Pancreas (tissue), 10 donors: ENCODE data around the gene SMYD1. TPM values are rescaled to one million over a fixed set of nuclear protein-coding genes. Genes with fewer than 3 reads are reported as not detected.

Experiments
- ATAC-seq, 4 donors: fragments of 200-7000 bp; cut with Tn5 transposase; one replicate each; pipeline versions ENCODE4 v1.8.0 to v1.9.1; 2020; ENCODE audit warnings: mild to moderate bottlenecking in 4 of 4, moderate library complexity in 4 of 4
- DNase-seq, 6 donors: peaks; one replicate each; pipeline ENCODE4 v3.0.0-alpha.2; 2020
- FAIRE-seq: peaks from 2 replicates; lab custom pipeline; 2012; peaks lifted over from hg19 to GRCh38; lab: Jason Lieb, UNC
- H3K27ac ChIP-seq, 4 donors: fragments of 200-600 bp; sonication (generic); 1 replicate in 3 of 4; 2 replicates in 1 of 4; pipeline versions ENCODE4 v1.5.0 to v1.8.0; 2020
- H3K27me3 ChIP-seq, 4 donors: fragments of 200-600 bp; one replicate each; pipeline ENCODE4 v1.8.0; 2021
- H3K36me3 ChIP-seq, 3 donors: fragments of 200-600 bp; sonication (generic) in 1 of 3; one replicate each; pipeline versions ENCODE4 v1.5.0 to v1.8.0; 2020 to 2021
- H3K4me1 ChIP-seq, 3 donors: fragments of 200-600 bp; one replicate each; pipeline ENCODE4 v1.8.0; 2021
- H3K4me3 ChIP-seq, 4 donors: fragments of 200-600 bp; sonication (generic) in 2 of 4; one replicate each; pipeline versions ENCODE4 v1.5.0 to v1.8.0; 2020 to 2021
- H3K9me3 ChIP-seq, 4 donors: fragments of 200-600 bp; one replicate each; pipeline ENCODE4 v1.8.0; 2021
- CTCF ChIP-seq, 4 donors: fragments of 200-600 bp; sonication (generic) in 3 of 4; IDR thresholded peaks; one replicate each; pipeline versions ENCODE4 v1.5.0 to v1.8.0; 2021; ENCODE audit warnings: antibody characterized with exemption in 4 of 4
- WGBS, 2 donors: extraction: QIAGEN DNeasy Blood & Tissue Kit; methylation state at CpG; one replicate each; pipeline ENCODE4 v1.1.7; 2013; 5-methylcytosine and 5-hydroxymethylcytosine counted together
- intact Hi-C, 3 donors: fragments of 100-400 bp; cut with DNase I; formaldehyde crosslinking; loops; one replicate each; pipeline versions ENCODE4 v1.11.1 to v1.14.2; 2022
- polyA plus RNA-seq, 2 donors: library from polyadenylated mRNA; stranded (reverse); fragments of 200-250 nt; gene quantifications; one replicate each; pipeline ENCODE4 v1.2.3, GENCODE V29; 2013
- total RNA-seq, 6 donors: library from RNA; stranded (reverse); fragmentation: NEBNext Ultra II Directional in 4 of 6; extraction: Animal tissue kit (Norgen Biotek cat#: 25700) in 4 of 6; gene quantifications; one replicate each; pipeline versions ENCODE4 v1.2.1 to v1.2.4, GENCODE V29; 2021 to 2023
- donor health status: healthy with polysubstance abuse.
- donor health status: DM: no; HTN: no; CAD: no; lungs with moderate emphysema.
- donor health status: DM: no; HTN: no; CAD: no.
- donor health status: control.
- donor health status: control.
- donor health status: Bipolar disorder and iron deficiency.
- donor health status: DM: yes; HTN: yes; CAD: no.
- donor health status: DM: no; HTN: no; CAD: no.
- donor health status: DM: no; HTN: no; CAD: no.
- donor health status: DM: yes; HTN: yes; CAD: no.

The SMYD1 gene
- total and polyA plus RNA-seq, 8 donors: 0.06 to 0.16 TPM; not detected in 6

GRCh38 chr2:88095022-88095421 lies 27.4 kb downstream of the SMYD1 start:
- Histone ChIP-seq H3K27ac (no peak overlapping the region), H3K9me3 (no peaks in the 10 kb centered on the region), H3K4me3 (no peak overlapping the region), H3K36me3 (no peaks in the 10 kb centered on the region), H3K4me1 (no peaks in the 10 kb centered on the region), H3K27me3 (no peaks in the 10 kb centered on the region)
- FAIRE-seq (no peak), DNase-seq (no peak), ATAC-seq (no peak)
- TF ChIP-seq CTCF (IDR thresholded peaks at IDR 0.05): no peak
- 78 to 80% methylated on average over 3 of the region's 3 CpGs for WGBS, 2 donors
- intact Hi-C loops: no loop called here

GRCh38 chr2:88096708-88097107 lies 29.1 kb downstream of the SMYD1 start:
- FAIRE-seq: no peak
- no peaks in the 10 kb centered on the region for H3K27me3 ChIP-seq
- WGBS, 2 donors: 64 to 80% methylated on average over 5 of the region's 5 CpGs

DNA sequence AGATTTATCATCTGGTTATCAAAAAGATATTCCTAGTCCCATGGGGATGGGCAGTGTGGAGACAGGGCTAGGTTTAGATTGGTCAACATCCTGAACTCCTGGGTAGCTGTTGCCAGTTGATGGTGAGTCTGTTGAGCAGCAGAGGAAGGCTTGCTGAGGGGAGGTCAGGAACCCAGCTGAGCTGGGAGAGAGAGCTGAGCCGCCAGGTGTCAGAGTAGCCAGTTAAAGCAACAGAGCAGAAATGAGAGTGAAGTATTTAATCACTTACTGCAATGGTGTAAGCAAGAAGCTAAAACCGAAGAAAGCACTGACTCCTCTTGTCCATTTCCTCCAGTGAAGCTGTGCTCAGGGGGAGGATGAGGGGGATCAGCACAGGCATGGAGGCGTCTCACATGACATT lies 29.6 kb downstream of the SMYD1 start:
- H3K27me3 ChIP-seq: no peaks in the 10 kb centered on the region

More at GRCh38 chr2:88096708-88097107, 29.1 kb downstream of the SMYD1 start:
- H3K9me3 ChIP-seq: no peaks in the 10 kb centered on the region
- TF ChIP-seq CTCF (IDR thresholded peaks at IDR 0.05): no peak
- DNase-seq (no peak), ATAC-seq (no peak)
- no peaks in the 10 kb centered on the region for H3K4me1 ChIP-seq
- H3K4me3 ChIP-seq: no peak overlapping the region
- H3K27ac ChIP-seq: no peak overlapping the region
- intact Hi-C loops: no loop called here
- no peaks in the 10 kb centered on the region for H3K36me3 ChIP-seq

DNA sequence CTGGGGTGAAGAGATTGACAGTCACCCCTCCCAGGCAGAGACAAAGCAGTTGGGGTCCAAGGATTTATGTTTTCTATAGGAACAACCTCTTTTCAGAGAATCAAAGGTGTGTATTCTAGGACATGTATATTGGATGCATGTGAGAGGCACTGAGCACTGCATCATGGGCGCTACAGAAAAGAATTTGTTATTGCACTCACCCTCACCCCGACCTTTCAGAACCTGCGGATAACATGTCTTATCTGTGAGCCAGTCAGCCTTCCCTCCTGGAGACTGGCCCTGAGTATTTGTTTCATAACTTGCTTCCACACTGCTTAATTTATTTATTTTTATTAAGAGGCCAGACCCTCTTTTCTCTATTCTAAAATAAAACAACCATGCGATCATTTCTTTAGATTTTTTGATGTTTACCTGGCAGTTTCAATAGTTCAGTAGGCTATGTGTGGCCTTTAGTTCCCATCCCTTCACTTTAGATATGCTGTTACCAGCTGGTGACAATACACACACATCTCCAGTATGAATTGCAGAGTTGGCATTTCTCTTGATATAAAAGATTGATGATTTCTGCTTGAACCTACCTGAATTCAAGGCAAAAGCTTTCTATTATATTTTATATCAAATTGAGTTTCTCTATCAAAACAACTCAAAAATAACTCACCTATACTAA lies 30.4 kb downstream of the SMYD1 start:
- no peaks in the 10 kb centered on the region for H3K9me3 ChIP-seq
- 41 to 49% methylated on average over 4 of the region's 4 CpGs for WGBS, 2 donors
- ATAC-seq: no peak
- TF ChIP-seq CTCF (IDR thresholded peaks at IDR 0.05): no peak
- no peak for FAIRE-seq
- no peak overlapping the region for H3K4me3 ChIP-seq
- no peak for DNase-seq
- no peaks in the 10 kb centered on the region for H3K36me3 ChIP-seq
- H3K4me1 ChIP-seq: no peaks in the 10 kb centered on the region
- no peak overlapping the region for H3K27ac ChIP-seq
- intact Hi-C loops: no loop called here
- H3K27me3 ChIP-seq: no peaks in the 10 kb centered on the region

More for the DNA sequence above, 29.6 kb downstream of the SMYD1 start:
- FAIRE-seq: no peak
- Histone ChIP-seq H3K4me1 (no peaks in the 10 kb centered on the region), H3K36me3 (no peaks in the 10 kb centered on the region), H3K9me3 (no peaks in the 10 kb centered on the region), H3K4me3 (no peak overlapping the region), H3K27ac (no peak overlapping the region)
- WGBS, 2 donors: 68 to 70% methylated on average over 3 of the region's 3 CpGs
- no peak for DNase-seq
- intact Hi-C loops: no loop called here
- no peak for TF ChIP-seq CTCF (IDR thresholded peaks at IDR 0.05)
- no peak for ATAC-seq

- Histone ChIP-seq H3K9me3 (no peaks in the 10 kb centered on the region), H3K4me1 (no peaks in the 10 kb centered on the region), H3K27me3 (no peaks in the 10 kb centered on the region), H3K36me3 (no peaks in the 10 kb centered on the region), H3K4me3 (no peak overlapping the region), H3K27ac (no peak overlapping the region)
- no peak for ATAC-seq
- TF ChIP-seq CTCF (IDR thresholded peaks at IDR 0.05): no peak
- no peak for DNase-seq
- FAIRE-seq: no peak
- intact Hi-C loops: no loop called here
Observed at GRCh38 chr2:88098558-88098900, 30.9 kb downstream of the SMYD1 start.
